ENCODE measurements around the gene UBLCP1.
"Not testable (repeated sequence)": the region's sequence is repeated elsewhere in the genome, so short reads cannot be mapped to it uniquely, and the experiment has no call there.

UBLCP1 gene

GRCh38 chr5:159262859-159263568 lies at the start of gene UBLCP1:
TSS of gene UBLCP1 (plus strand) at chr5:159263290. CDS start at chr5:159268916, 5,626 bp downstream.
- peak; percentile 64 for DNase-seq (ENCODE audit: low read depth)

- DNase-seq (ENCODE audit: low read depth) = no peak
Measured at GRCh38 chr5:159214486-159215271, 48.4 kb upstream of the UBLCP1 start.

GRCh38 chr5:159215886-159216285 lies 47.2 kb upstream of the UBLCP1 start:
- DNase-seq (ENCODE audit: low read depth) = no peak

- no peak for DNase-seq (ENCODE audit: low read depth)
Measured at GRCh38 chr5:159216454-159216853, 46.6 kb upstream of the UBLCP1 start.

- DNase-seq (ENCODE audit: low read depth) = no peak
Measured at GRCh38 chr5:159217236-159217635, 45.9 kb upstream of the UBLCP1 start.

- no peak for DNase-seq (ENCODE audit: low read depth)
Measured at GRCh38 chr5:159218595-159219023, 44.5 kb upstream of the UBLCP1 start.

GRCh38 chr5:159220206-159220605 lies 42.9 kb upstream of the UBLCP1 start:
- DNase-seq (ENCODE audit: low read depth) = no peak

- DNase-seq (ENCODE audit: low read depth) = no peak
Measured at GRCh38 chr5:159223469-159223868, 39.6 kb upstream of the UBLCP1 start.

GRCh38 chr5:159224471-159224870 lies 38.6 kb upstream of the UBLCP1 start:
- DNase-seq (ENCODE audit: low read depth) = no peak

GRCh38 chr5:159226451-159226850 lies 36.6 kb upstream of the UBLCP1 start:
- no peak for DNase-seq (ENCODE audit: low read depth)

- no peak for DNase-seq (ENCODE audit: low read depth)
Measured at GRCh38 chr5:159227452-159227851, 35.6 kb upstream of the UBLCP1 start.

GRCh38 chr5:159228097-159228496 lies 35.0 kb upstream of the UBLCP1 start:
- not testable (repeated sequence) for DNase-seq (ENCODE audit: low read depth)

- DNase-seq (ENCODE audit: low read depth) = no peak
Measured at GRCh38 chr5:159230657-159231056, 32.4 kb upstream of the UBLCP1 start.

GRCh38 chr5:159231167-159231566 lies 31.9 kb upstream of the UBLCP1 start:
- DNase-seq (ENCODE audit: low read depth) = no peak

GRCh38 chr5:159235871-159236520 lies 27.1 kb upstream of the UBLCP1 start:
- not testable (repeated sequence) for DNase-seq (ENCODE audit: low read depth)

- no peak for DNase-seq (ENCODE audit: low read depth)
Measured at GRCh38 chr5:159240301-159240870, 22.7 kb upstream of the UBLCP1 start.

- no peak for DNase-seq (ENCODE audit: low read depth)
Measured at GRCh38 chr5:159241946-159242552, 21.0 kb upstream of the UBLCP1 start.

- no peak for DNase-seq (ENCODE audit: low read depth)
Measured at GRCh38 chr5:159242656-159243055, 20.4 kb upstream of the UBLCP1 start.

- no peak for DNase-seq (ENCODE audit: low read depth)
Measured at GRCh38 chr5:159243385-159243784, 19.7 kb upstream of the UBLCP1 start.

- no peak for DNase-seq (ENCODE audit: low read depth)
Measured at GRCh38 chr5:159244163-159244562, 18.9 kb upstream of the UBLCP1 start.

GRCh38 chr5:159244890-159245289 lies 18.2 kb upstream of the UBLCP1 start:
- no peak for DNase-seq (ENCODE audit: low read depth)

- no peak for DNase-seq (ENCODE audit: low read depth)
Measured at GRCh38 chr5:159249158-159249557, 13.9 kb upstream of the UBLCP1 start.

Measured in activated gamma-delta T cell treated with anti-CD3 and anti-CD28 coated beads, Interleukin-2, amount 50 U/mL, for 16 hours (primary cell).